T-helper 1 cell treated with Interleukin-12 subunit alpha and Interleukin-12 subunit beta and Interleukin-4 antibody, amounts not matched to agents 30 ng/mL and 1 ng/mL, for 36 hours (primary cell): ENCODE results near the gene NAALADL2. TPM values are rescaled to one million over a fixed set of nuclear protein-coding genes. Genes with fewer than 3 reads are reported as not detected.

ENCODE experiments used
- intact Hi-C: fragments of 100-400 bp; cut with micrococcal nuclease; formaldehyde crosslinking; loops from one replicate; pipeline ENCODE4 v1.15.1; 2024
- total RNA-seq: library from RNA; stranded (reverse); gene quantifications from 2 replicates; pipeline ENCODE4 v1.2.3, GENCODE V29; 2022

The NAALADL2 gene
- total RNA-seq, 1 donor from 2014 or later, result not detected

DNA sequence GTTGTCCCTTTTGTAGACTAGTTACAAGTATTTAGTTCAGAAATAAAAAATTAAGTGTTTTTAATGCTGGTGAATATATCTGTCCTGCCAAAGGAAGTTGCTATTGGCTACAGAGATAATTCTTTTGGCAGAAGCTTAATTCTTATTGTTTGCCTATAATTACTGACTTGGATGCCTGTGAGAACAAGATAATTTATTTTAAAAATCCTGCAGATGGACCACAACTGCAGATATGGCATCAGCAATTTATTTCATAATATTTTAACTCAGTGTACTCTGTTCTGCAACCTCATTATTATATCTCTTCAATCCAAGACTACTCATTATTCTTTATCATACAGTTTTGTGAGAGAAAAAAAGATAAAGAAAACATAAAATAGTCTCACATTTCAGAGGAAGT, 789.8 kb downstream of the NAALADL2 start:
- intact Hi-C loops, result no loop called here

DNA sequence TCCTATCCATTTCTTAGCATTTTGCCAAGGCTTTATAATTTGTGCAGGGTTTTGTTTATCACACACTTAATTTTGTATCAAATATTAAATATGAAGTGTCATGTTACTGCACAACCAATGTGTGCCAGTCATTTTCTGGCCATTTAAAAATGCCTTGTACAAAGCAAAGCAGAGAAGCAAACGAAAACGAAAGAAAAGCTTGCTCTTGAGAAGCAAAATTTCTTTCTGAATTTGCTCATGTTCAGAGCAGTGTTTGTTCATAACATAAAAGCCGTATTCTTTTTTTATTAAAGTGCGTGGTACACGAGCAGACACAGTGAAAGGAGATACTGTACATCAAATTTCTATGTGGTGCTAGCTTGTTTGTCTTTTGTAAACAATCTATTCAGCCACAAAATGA, 792.6 kb downstream of the NAALADL2 start:
- intact Hi-C loops, result no loop called here

DNA sequence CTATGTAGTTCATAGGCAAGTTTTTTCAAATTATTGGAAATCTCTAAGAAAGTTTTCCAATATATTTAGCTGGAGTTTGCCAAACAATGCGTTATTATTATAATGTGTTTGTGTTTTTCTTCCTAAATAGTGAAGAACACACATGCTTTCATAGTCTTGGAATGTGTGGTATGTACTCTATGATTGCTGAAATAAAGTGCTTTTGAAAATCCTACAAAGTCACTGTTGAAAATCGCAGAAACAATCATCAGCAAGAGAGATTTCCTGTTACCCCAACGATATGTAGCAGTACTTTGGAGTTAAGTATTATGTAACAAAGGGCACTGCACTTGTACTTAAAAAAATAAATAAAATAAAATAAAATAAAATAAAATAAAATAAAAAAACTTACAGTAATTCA, 796.2 kb downstream of the NAALADL2 start:
- intact Hi-C loops, result no loop called here

DNA sequence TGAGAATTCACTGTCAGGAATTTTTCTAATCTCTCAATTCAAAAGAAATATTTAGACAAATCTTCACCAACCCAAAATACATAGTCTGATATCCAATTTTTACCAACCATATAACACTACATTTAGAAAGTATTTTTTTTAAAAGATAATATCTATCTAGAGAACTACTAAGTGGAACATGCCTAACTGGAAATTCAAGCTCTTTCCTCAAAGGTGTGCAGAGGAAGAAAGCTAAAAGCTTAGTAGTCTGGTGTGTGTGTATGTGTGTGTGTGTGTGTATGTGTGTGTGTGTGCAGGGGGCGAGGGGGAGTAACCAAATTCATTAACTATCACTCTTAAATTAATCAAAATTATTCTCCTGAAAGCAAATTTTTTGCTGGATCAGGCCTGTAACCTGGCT, 797.3 kb downstream of the NAALADL2 start:
- intact Hi-C loops, result no loop called here

DNA sequence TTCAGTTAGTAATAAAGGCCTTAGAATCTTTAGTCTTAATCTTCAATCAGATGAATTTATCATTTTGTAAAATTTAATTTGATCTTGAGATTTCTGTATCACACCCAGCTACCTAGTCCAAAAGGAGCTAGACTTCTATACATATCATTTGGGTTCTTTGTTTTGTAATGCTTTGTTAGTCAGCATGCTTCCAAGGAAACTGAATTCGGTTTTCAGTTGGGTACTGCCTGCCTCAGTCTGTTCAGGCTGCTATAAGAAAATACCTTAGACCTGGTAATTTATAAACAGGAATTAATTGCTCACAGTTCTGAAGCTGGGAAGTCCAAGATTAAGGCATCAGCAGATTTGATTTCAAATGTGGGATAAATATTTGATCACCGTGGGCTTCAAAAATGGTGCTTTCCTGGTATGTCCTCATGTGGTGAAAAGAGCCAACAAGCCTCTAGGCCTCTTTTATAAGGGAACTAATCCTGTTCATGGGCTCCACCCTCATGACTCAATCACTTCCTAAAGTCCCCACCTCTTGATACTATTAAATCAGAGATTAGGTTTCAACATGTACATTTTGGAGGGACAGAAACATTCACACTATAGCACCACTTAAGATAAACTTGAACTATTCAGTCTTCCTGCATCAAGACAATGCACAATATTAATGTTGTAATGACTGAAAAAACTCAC, 800.7 kb downstream of the NAALADL2 start:
- intact Hi-C loops, result no loop called here

DNA sequence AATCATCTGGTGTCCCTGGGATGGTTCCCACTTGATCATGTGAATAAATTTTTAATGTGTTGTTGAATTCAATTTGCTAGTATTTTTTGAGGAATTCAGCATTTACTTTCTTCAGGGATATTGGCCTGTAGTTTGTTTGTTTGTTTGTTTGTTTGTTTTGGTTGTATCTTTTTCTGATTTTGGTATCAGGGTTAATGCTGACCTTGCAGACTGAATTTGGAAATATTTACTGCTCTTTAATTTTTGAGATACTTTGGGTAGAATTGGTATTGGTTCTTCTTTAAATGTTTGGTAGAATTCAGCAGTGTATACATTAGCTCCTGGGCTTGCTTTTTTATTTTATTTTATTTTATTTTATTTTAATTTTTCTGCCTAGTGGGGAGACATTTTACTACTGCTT, 803.7 kb downstream of the NAALADL2 start:
- intact Hi-C loops, result no loop called here

DNA sequence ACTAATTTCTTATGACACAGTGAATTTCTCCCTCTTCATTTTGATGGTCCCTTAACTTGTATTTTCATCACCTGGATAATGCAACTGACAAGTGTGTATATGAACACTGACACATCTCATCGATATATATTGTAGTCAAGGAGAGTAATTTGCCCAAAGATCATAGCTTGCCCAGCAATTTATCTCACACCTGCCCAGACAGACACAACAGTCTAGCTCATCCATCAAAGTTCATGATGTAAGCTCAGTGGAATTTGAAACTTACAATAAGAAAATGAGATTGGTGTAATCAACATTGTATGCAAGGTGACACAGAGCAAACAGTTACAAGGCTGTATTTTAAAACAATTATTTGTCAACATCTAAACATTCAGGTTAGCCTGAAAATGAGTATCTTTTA, 805.8 kb downstream of the NAALADL2 start:
- intact Hi-C loops, result no loop called here

DNA sequence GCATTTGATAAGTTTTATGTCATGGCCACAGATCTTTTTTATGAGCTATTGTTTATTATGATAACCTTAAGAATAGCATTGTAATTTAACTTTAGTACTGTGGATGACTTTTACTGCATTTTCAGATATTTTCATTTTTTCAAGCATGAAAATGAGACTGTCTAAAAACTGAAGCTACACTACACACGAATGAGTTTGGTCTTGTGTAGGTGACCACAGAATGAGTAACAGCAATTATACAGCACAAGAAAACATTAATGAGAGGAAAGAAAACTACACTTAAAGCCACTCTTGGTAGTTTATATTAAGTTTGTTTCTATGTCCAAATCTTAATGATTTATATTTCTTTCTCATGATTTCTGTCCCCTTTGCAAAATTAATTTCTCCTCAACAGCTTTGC, 809.2 kb downstream of the NAALADL2 start:
- intact Hi-C loops, result no loop called here

DNA sequence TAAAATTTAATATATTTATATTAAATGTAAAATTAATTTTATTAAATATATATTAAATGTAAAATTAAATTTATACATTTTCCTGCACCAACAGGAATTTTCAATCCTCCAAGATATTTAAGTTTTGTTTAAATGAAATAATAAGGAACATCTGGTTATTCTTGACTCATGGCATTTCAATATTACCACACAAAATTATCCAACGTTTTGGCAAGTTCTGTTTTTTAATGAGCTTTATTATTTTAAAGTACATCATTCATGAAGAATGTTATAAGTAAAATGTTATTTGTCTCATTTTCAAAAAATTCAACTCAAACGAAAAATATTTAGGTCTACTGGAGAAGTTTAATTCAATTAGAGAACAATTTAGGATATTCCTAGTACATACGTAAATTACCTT, 811.4 kb downstream of the NAALADL2 start:
- intact Hi-C loops, result no loop called here

DNA sequence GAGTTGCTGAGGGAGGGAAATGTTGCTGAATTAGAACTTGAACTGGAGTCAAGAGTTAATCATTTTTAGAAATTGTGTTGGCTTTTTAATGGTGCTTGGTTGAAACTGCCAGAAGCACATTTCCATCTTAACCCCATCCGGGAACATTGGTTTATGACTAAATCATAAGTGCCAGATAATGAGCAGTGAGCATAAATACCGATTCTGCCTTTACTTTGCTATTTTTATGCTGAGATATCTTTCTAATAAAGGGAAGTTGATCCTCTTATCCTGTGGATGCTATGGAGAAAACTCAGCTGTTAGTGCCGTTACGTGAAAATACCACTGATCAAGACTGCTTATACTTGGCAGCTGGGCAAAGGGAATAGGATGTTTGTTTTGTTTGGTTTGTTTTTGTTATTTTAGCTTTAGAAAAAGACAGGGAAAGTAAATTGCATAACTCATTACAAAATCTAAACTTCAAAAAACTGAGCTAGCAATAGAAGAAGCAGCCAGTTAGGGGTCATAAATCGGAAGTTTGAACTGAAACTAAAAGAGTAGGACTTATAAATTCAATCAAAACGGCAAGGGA, 813.1 kb downstream of the NAALADL2 start:
- intact Hi-C loops, result no loop called here

DNA sequence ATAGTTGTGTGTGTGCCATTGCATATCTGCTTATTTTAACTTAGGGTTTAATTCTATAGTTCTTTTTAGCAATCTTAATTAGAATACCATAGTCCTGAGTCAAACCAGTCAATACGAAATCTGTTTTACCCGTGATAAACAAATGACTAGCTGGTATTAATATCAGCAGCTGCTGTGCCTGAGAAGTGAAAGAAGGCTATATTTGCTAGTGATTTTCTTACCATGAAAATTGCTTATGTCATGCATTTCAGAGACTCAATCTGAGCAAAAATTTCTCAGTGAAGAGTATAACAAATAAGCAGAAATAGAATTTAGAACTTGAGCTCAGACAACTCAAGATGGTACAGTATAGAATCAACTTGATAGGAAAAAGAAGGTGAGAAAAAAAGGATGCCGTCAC, 820.4 kb downstream of the NAALADL2 start:
- intact Hi-C loops, result no loop called here

DNA sequence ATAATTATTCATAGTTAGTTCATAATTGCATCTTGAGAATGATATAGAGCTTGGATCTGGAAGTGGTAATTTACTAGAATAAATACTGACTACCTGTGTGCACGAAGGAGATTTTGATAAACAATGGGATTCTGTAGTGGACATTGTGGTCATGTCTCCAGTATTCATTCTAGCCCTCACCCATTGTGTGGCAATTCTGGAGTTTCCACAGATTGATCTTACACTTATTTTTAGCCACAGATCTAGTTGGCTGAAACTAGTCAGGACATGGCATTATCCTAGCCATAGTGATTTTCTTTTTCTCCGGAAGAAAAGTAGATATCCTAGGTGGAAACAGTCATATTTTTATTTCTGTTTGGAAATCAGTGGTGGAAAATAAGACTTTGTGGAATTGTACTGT, 833.1 kb downstream of the NAALADL2 start:
- intact Hi-C loops, result no loop called here

DNA sequence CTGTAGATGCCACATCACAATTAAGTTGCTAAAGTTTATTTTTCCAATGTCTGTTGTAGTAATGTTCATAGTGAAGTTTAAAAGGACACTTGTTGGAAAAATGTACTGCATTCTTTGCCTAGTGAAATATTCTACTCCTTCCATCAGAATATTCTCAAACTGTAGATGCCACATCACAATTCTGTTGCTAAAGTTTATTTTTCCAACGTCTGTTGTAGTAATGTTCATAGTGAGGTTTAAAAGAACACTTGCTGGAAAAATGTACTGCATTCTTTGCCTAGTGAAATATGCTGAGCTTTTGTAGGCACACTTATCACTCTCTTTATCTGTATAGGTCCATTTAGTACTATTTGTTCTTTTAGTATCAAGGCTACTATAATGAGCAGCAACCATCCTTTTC, 836.1 kb downstream of the NAALADL2 start:
- intact Hi-C loops, result no loop called here

DNA sequence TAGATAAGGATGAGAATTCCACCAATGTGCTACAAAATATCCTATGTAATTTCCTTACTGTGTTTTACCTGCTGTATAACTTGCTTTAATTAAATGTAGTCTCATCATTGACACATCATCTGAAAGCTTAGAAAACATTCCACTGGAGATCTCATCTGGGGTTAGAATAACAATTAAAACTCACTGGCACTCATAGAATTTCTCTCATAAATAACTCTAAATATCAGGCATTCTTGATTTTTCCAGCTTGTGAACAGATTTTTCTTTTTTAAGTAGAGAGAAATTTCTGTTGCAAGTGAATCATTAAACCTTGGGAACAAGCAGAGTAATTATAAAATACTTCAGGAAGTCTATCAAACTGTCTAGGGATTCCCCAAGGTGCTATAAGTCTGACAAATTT, 843.8 kb downstream of the NAALADL2 start:
- intact Hi-C loops, result no loop called here

DNA sequence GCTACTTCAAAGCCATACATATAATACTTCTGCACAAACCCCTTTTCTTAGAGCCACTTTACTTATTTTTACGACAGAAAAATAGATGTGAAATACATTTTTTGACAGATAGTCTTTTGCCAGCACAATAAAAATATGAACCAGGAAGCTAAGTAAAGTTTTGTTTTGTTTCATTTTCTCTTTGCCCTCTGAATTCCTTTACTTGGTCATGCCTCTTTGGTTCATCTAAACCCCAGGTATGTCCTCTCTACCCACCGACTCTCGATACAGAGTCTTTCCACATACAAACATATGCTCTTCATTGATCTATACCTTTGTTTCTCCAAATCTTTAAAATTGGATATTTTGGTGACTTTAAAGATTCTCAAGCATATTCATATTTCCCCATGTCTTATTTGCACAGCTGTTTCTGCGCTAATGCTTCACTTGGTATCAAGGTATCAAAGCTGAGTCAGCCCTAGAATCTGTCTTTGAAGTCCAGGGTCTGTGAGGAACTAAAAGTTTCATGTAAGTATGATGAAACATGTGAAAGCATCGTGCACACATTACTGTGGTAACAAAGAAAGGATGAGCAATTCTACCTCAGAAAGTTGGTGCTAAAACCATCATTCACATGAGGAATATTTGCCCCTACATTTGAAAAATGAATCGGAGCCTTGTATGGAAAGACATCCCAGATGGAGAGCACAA, 845.4 kb downstream of the NAALADL2 start:
- intact Hi-C loops, result no loop called here

DNA sequence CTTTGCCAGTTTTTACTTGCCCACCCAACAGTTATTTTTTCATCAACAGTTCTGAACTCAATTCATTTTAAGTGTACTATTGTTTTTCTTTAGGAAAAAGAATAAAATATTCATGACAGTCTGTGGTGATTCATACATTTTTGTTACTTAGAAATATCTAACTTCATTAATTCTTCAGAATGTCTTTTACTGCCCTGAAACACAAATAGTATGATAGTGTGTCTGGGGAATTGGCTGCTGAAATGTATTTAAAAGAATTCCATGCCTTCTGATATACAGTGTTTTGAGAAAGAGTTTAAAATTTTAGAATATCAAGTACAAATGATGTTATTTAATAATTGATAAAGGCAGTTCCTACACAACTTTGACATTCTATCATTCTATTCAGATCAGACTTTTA, 854.1 kb downstream of the NAALADL2 start:
- intact Hi-C loops, result no loop called here

DNA sequence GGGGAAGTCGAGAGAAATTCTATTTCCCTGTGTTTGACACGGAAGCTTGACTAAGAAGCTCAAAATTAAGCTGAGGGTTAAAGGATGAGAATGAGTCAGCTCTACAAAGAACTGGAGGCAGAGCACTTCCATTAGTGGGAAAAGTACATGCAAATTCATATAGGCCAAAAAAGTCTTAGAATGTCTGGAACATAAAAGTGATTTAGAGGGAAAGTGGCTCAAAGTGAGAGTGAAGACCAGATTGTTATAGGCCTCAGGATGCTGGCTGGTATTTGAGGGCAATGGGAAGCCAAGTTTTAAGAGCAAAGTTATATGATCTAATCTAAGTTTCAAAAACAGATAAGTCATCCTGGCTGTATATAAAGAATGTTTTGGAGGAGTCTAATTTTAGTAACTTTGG, 857.3 kb downstream of the NAALADL2 start:
- intact Hi-C loops, result no loop called here

DNA sequence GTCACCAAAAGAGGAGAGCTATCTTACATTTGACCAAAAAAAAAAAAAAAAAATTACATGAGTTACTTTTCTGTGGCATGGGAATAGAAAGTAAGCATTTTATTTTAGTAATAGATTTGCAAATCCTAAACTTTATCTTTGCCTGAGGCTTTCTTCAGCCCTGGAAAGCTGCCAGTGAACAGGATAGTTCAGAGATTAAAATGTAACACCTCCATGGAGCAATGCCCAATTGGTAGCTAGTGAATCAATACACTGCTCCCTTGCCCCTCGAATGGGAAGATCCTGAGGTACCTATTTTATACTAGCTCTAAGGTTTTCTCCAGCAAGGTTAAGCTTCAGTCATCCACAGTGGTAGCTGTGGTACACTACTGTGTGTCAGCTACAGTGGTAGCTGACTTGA, 867.1 kb downstream of the NAALADL2 start:
- intact Hi-C loops, result no loop called here

DNA sequence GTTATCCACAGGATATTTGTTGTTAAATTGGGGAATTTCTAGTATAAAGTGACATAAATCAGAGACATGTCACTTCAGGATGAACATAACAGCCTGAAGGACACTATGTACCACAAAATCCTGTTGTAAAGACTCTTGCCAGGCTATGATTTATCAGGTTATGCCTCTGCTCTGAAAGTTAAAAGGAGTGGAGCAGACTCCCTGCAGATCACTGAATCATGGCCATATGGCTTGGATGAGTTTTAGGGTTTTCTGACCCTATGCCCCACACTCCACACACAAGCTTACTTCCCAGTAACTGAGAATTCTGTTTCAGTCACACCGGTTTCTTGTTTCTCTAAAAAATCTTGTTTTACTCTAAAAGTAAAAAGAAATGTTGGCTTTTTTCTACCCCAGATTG, 869.4 kb downstream of the NAALADL2 start:
- intact Hi-C loops, result no loop called here

DNA sequence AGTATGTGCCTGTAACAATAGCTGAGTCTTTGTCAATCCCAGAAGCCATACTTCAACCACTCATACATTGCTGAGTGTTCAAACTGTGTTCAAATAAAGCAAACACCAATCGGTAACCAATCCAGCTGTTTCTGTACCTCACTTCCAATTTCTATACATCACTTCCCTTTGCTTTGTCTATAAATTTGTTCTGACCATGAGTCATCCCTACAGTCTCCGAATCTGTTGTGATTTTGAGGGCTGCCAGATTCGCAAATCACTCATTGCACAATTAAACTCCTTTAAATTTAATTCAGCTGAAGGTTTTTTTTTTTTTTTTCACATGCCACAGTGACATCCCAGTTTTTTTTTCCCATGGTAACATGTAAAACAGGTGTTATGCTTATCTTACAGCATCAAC, 870.3 kb downstream of the NAALADL2 start:
- intact Hi-C loops, result no loop called here

DNA sequence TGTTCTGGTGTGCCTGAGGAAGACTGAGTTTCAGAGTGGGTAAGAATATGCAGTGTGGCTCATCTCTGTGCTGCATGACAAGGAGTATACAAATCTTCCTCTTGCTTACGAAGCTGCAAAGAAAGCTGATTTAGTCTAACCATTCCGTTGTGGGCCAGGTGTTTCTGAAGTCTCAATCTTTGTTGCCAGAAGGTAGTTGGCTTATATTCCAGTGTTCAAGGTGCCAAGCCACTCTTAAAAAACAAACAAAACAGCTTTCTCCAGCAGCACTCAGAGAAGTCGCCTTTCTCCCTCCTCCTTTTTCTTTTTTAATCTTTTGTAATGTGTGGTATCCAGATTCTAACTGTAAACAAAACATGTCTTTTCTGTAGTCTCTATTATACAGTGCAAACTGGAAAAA, 872.4 kb downstream of the NAALADL2 start:
- intact Hi-C loops, result no loop called here

DNA sequence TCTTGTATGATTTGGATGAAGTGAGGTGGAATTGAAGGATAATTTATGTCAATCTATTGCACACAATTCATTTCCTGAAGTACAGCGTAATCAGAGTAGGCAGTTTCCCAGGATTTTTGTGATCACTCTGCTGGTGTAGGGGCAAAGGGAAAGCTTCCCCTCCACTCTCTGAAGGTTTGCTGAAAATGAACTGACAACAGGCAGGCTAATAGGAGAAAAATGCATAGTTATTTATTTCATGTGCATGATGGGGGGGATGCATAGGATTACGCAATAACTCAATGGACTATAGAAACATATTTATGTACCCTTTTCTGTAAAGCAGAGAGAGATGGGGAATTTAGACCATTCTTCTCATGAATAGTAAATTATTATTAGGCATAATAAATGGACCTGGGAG, 872.9 kb downstream of the NAALADL2 start:
- intact Hi-C loops, result no loop called here

DNA sequence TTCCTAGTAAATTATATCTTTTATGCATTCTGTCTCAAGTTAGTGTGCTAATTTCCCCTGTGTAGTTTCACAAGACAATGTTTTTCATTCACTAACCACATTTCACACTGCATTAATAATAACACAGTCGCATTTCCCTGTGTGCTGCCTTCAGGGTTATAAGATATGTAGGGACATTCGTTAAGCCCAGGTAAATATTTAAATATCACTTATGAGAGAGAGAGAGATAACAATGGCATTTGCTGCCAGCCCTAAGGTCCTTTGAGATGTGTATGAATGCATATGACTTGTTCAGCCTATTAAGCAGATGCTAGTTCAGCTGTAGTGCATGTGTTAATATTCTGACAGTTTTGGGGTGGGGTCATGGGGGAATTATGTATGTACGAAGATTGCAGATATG, 876.7 kb downstream of the NAALADL2 start:
- intact Hi-C loops, result no loop called here
